HepG2 (cell line): ENCODE results near the gene PGLYRP4. TPM values are rescaled to one million over a fixed set of nuclear protein-coding genes. Genes with fewer than 3 reads are reported as not detected.

ENCODE experiments used
- ATAC-seq: fragments of 200-7000 bp; cut with Tn5 transposase; 3 replicates; pipeline ENCODE4 v1.9.1; 2020; ENCODE audit warnings: mild to moderate bottlenecking, moderate library complexity
- BruUV-seq: library from RNA; stranded (reverse); fragments of 400-500 nt; replicated peaks from 2 replicates; lab custom pipeline; 2021; lab: Mats Ljungman, UMichigan
- CTCF ChIA-PET: fragments of 300-600 bp; formaldehyde crosslinking; extraction: SDS; loops from one replicate; lab custom pipeline; 2021; ENCODE audit warnings: low total read pairs, inconsistent platforms, low intra/inter-chr PET ratio; lab: Yijun Ruan, JAX
- POLR2A ChIA-PET: fragments of 350-600 bp; sonication (Branson Sonifier 250); formaldehyde crosslinking; loops from one replicate; lab custom pipeline; 2020; ENCODE audit warnings: antibody characterized with exemption, inconsistent platforms; lab: Yijun Ruan, JAX
- DNase-seq: peaks from one replicate; pipeline ENCODE4 v3.0.0-alpha.2; 2015; ENCODE audit warnings: low spot score
- FAIRE-seq: peaks from 3 replicates; lab custom pipeline; 2011; peaks lifted over from hg19 to GRCh38; lab: Jason Lieb, UNC
- H2AFZ ChIP-seq: one replicate; pipeline ENCODE4 v1.6.1; 2011; ENCODE audit warnings: low read length, inconsistent platforms
- H3K27ac ChIP-seq: fragments of 300-600 bp; 3 replicates; pipeline ENCODE4 v1.8.0; 2011; ENCODE audit warnings: mixed run types, mild to moderate bottlenecking, mixed read lengths, low read length, inconsistent platforms; ENCODE audit not compliant: insufficient read depth; ENCODE audit errors: extremely low read length
- H3K27me3 ChIP-seq, 2 experiments: fragments of 200-600 bp in 1 of 2; 2 replicates in 1 of 2; 3 replicates in 1 of 2; pipeline versions ENCODE4 v1.6.0 to v1.8.0; 2011; ENCODE audit warnings: low read length in 2 of 2, mild to moderate bottlenecking in 2 of 2, moderate library complexity in 2 of 2, inconsistent platforms in 1 of 2; ENCODE audit not compliant: insufficient read depth in 2 of 2, control insufficient read depth in 1 of 2
- H3K36me3 ChIP-seq, 2 experiments: fragments of 200-600 bp in 1 of 2; replicated peaks in 1 of 2; 2 replicates in 1 of 2; 3 replicates in 1 of 2; pipeline versions ENCODE4 v1.5.1 to v1.8.0; 2011; ENCODE audit warnings: low read length in 2 of 2, inconsistent platforms in 1 of 2; ENCODE audit not compliant: insufficient read depth in 2 of 2, control insufficient read depth in 1 of 2
- H3K4me1 ChIP-seq: 2 replicates; pipeline ENCODE4 v1.5.1; 2012; ENCODE audit warnings: low read length, inconsistent platforms; ENCODE audit not compliant: insufficient read depth
- H3K4me2 ChIP-seq: 2 replicates; pipeline ENCODE4 v1.6.0; 2011; ENCODE audit warnings: low read depth, low read length, inconsistent platforms
- H3K4me3 ChIP-seq, 3 experiments: fragments of 200-600 bp in 1 of 3; sonication (generic), shearing (Covaris generic) in 1 of 3; replicated peaks in 1 of 3; 2 replicates each; pipeline ENCODE4 v1.5.1; 2011 to 2016; ENCODE audit warnings: low read length in 3 of 3, inconsistent platforms in 2 of 3, low read depth in 2 of 3, mild to moderate bottlenecking in 2 of 3, control low read depth in 1 of 3, mixed read lengths in 1 of 3; ENCODE audit not compliant: insufficient read depth in 1 of 3
- H3K79me2 ChIP-seq: one replicate; pipeline ENCODE4 v1.6.1; 2011; ENCODE audit warnings: low read length, inconsistent platforms; ENCODE audit not compliant: insufficient read depth
- H3K9ac ChIP-seq: 2 replicates; pipeline ENCODE4 v1.6.0; 2011; ENCODE audit warnings: mild to moderate bottlenecking, low read depth, low read length, inconsistent platforms; ENCODE audit not compliant: insufficient read depth
- H3K9me3 ChIP-seq: 2 replicates; pipeline ENCODE4 v1.5.1; 2012; ENCODE audit warnings: mild to moderate bottlenecking, low read length
- H4K20me1 ChIP-seq: 2 replicates; pipeline ENCODE4 v1.6.0; 2011; ENCODE audit warnings: inconsistent platforms, mild to moderate bottlenecking, low read length, moderate library complexity; ENCODE audit not compliant: insufficient read depth
- PITX1 ChIP-seq: sonication (generic); formaldehyde crosslinking; IDR thresholded peaks from 2 replicates; pipeline ENCODE4 v1.5.1; 2020; ENCODE audit warnings: mild to moderate bottlenecking, missing genetic modification reagents
- ZNF343 ChIP-seq: sonication (generic); formaldehyde crosslinking; IDR thresholded peaks from 2 replicates; pipeline ENCODE4 v1.4.0; 2020; ENCODE audit warnings: mild to moderate bottlenecking, missing genetic modification reagents
- ZNF431 ChIP-seq: sonication (generic); formaldehyde crosslinking; IDR thresholded peaks from 2 replicates; pipeline ENCODE4 v1.9.0; 2022; ENCODE audit warnings: missing genetic modification reagents, low read depth, mild to moderate bottlenecking, borderline replicate concordance
- ZNF614 ChIP-seq: IDR thresholded peaks from 2 replicates; pipeline ENCODE4 v1.6.1; 2018; ENCODE audit warnings: missing biosample characterization, missing genetic modification reagents, inconsistent platforms, borderline replicate concordance
- WGBS: methylation state at CpG from one replicate; pipeline ENCODE4 v1.1.6; 2017; ENCODE audit warnings: low lambda C conversion rate; 5-methylcytosine and 5-hydroxymethylcytosine counted together
- in situ Hi-C: cut with HindIII; loops from 2 replicates; pipeline ENCODE4 v1.10.0; 2017; ENCODE audit warnings: low pct_unique_long_range_greater_than_20kb; ENCODE audit not compliant: extremely low pct_ligation_motif_present
- intact Hi-C: fragments of 100-400 bp; cut with micrococcal nuclease; formaldehyde crosslinking; loops from one replicate; pipeline ENCODE4 v1.10.0; 2022; ENCODE audit not compliant: unreplicated experiment
- polyA plus RNA-seq, 8 experiments: library from polyadenylated mRNA; depleted of rRNA in 3 of 8; stranded (reverse) in 7 of 8; unstranded in 1 of 8; fragments of >200 nt; fragmentation: Illumina TruSeq in 4 of 8; extraction: Trizol in 4 of 8; gene quantifications; 2 replicates each; pipeline versions ENCODE4 v1.2.1 to v1.2.3, GENCODE V29; 2011 to 2016; ENCODE audit warnings: low read depth in 4 of 8, missing spikeins in 1 of 8, mixed read lengths in 1 of 8; ENCODE audit not compliant: insufficient read depth in 1 of 8
- total RNA-seq, 5 experiments: library from RNA; depleted of rRNA; stranded (reverse); fragments of >200 nt; fragmentation: Illumina TruSeq; extraction: Trizol; gene quantifications; 2 replicates each; pipeline ENCODE4 v1.2.3, GENCODE V29; 2016; ENCODE audit warnings: low read depth in 1 of 5
- TF ChIP-seq, protein P1 (sequence below): sonication (generic); formaldehyde crosslinking; IDR thresholded peaks from 2 replicates; pipeline ENCODE4 v1.4.0; 2020; ENCODE audit warnings: missing genetic modification reagents
- TF ChIP-seq, protein P2 (sequence below): sonication (generic); formaldehyde crosslinking; IDR thresholded peaks from 2 replicates; pipeline ENCODE4 v1.5.1; 2020; ENCODE audit warnings: missing genetic modification reagents, mild to moderate bottlenecking, borderline replicate concordance

PGLYRP4 gene
- total and polyA plus RNA-seq, 2 of the 13 experiments (the other 11 are each of a cell fraction or from before 2014, with no cell fraction given), result not detected

DNA sequence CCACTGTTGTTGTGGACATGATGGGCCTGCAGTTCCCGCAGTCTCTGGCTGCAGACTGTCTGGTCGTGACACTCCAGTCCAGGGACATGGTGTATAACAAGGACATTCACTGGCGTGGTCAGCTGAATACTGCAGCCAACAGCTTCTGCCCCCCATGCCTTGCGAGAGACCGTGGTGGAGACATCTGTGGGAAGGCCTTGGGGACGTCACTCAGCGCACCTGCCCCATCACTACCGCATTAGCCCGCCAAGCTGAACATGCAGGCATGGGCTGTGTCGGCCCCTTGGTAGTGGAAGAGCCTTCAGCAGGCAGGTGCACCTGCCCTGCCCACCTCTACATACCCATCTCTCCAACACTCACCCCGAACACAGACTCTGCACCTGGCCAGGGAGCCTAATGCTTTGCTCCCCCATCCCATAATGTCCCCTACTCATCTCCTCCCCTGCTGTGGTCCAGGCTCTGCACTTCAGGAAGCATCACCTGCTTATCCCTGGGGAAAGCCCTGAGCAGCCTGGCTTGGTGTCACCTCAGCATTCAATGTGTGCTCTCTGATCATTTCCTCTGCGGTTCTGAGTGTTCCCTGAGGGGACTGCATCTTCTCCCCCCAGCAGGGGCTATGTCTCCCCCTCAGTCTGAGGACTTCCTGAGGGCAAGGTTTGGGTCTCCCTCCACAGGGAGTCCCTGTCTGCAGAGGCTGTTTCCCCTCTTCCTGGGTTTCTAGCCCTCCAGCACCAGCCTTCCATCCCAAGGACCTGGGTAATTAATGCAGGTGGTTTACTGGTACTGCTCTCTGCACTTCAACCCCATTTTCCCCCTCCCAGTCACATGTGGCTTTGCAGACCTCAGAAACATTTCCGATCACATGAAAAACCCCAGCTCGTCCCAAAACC lies 3.2 kb downstream of the PGLYRP4 start:
- intact Hi-C loops, result no loop called here
- no TSS peak for BruUV-seq

More for the DNA sequence above, 3.2 kb downstream of the PGLYRP4 start:
- TF ChIP-seq ZNF343 (CRISPR knock-in tag) (no peak), ZNF431 (CRISPR knock-in tag) (no peak), PITX1 (CRISPR knock-in tag) (no peak), ZNF614 (CRISPR knock-in tag) (no peak)
- TF ChIP-seq, protein P1, sequence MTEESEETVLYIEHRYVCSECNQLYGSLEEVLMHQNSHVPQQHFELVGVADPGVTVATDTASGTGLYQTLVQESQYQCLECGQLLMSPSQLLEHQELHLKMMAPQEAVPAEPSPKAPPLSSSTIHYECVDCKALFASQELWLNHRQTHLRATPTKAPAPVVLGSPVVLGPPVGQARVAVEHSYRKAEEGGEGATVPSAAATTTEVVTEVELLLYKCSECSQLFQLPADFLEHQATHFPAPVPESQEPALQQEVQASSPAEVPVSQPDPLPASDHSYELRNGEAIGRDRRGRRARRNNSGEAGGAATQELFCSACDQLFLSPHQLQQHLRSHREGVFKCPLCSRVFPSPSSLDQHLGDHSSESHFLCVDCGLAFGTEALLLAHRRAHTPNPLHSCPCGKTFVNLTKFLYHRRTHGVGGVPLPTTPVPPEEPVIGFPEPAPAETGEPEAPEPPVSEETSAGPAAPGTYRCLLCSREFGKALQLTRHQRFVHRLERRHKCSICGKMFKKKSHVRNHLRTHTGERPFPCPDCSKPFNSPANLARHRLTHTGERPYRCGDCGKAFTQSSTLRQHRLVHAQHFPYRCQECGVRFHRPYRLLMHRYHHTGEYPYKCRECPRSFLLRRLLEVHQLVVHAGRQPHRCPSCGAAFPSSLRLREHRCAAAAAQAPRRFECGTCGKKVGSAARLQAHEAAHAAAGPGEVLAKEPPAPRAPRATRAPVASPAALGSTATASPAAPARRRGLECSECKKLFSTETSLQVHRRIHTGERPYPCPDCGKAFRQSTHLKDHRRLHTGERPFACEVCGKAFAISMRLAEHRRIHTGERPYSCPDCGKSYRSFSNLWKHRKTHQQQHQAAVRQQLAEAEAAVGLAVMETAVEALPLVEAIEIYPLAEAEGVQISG (CRISPR knock-in tag), result no peak
- TF ChIP-seq, protein P2, sequence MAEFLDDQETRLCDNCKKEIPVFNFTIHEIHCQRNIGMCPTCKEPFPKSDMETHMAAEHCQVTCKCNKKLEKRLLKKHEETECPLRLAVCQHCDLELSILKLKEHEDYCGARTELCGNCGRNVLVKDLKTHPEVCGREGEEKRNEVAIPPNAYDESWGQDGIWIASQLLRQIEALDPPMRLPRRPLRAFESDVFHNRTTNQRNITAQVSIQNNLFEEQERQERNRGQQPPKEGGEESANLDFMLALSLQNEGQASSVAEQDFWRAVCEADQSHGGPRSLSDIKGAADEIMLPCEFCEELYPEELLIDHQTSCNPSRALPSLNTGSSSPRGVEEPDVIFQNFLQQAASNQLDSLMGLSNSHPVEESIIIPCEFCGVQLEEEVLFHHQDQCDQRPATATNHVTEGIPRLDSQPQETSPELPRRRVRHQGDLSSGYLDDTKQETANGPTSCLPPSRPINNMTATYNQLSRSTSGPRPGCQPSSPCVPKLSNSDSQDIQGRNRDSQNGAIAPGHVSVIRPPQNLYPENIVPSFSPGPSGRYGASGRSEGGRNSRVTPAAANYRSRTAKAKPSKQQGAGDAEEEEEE (CRISPR knock-in tag), result no peak
- no peak overlapping the region for H3K27ac ChIP-seq
- no peak for DNase-seq
- no peaks in the 10 kb centered on the region for H3K79me2 ChIP-seq
- H2AFZ ChIP-seq, result no peak overlapping the region
- WGBS, result 30% methylated on average over 8 of the region's 14 CpGs
- FAIRE-seq, result no peak
- no peak for ATAC-seq
- H3K4me1 ChIP-seq, result no peaks in the 10 kb centered on the region
- peaks cover 2 to 6% of the 10 kb centered on the region in 2 experiments; a peak in 2 of 5 replicates for H3K27me3 ChIP-seq
- H3K4me3 ChIP-seq, result no peak overlapping the region
- in situ Hi-C loops, result loop anchor here (5.0 kb wide), 1 partner anchor 152 kb away; no protein-coding TSS in a partner anchor
- no peaks in the 10 kb centered on the region for H3K36me3 ChIP-seq
- CTCF ChIA-PET, result no interaction called here
- no peak overlapping the region for H3K4me2 ChIP-seq
- POLR2A ChIA-PET, result no interaction called here
- H3K9me3 ChIP-seq, result no peaks in the 10 kb centered on the region
- no peaks in the 10 kb centered on the region for H4K20me1 ChIP-seq
- no peak overlapping the region for H3K9ac ChIP-seq
